Testis (tissue), 3 donors: ENCODE results near the gene PTPRT. TPM values are rescaled to one million over a fixed set of nuclear protein-coding genes. Genes with fewer than 3 reads are reported as not detected.

ENCODE experiments used
- DNase-seq: peaks from one replicate; pipeline ENCODE4 v3.0.0-alpha.2; 2019
- H3K27ac ChIP-seq, 2 donors: fragments of 200-600 bp; sonication (generic); one replicate each; pipeline ENCODE4 v1.5.1; 2019
- H3K27me3 ChIP-seq: fragments of 200-600 bp; sonication (generic); one replicate; pipeline ENCODE4 v1.5.1; 2019
- H3K36me3 ChIP-seq: fragments of 200-600 bp; sonication (generic); one replicate; pipeline ENCODE4 v1.5.1; 2017; ENCODE audit warnings: low read depth; ENCODE audit errors: missing control alignments
- H3K4me1 ChIP-seq: fragments of 200-600 bp; sonication (generic); one replicate; pipeline ENCODE4 v1.5.1; 2019
- H3K4me3 ChIP-seq, 2 donors: fragments of 200-600 bp; sonication (generic); one replicate each; pipeline ENCODE4 v1.5.1; 2017 to 2019
- H3K9me3 ChIP-seq: fragments of 200-600 bp; sonication (generic); one replicate; pipeline ENCODE4 v1.5.1; 2017
- POLR2A ChIP-seq: fragments of 450-650 bp; IDR thresholded peaks from one replicate; pipeline ENCODE4 v1.6.1; 2017; ENCODE audit warnings: antibody characterized with exemption, mild to moderate bottlenecking, moderate library complexity
- WGBS, 2 donors: methylation state at CpG; one replicate each; pipeline ENCODE4 v1.1.5; 2018; 5-methylcytosine and 5-hydroxymethylcytosine counted together
- intact Hi-C: fragments of 100-400 bp; cut with DNase I; formaldehyde crosslinking; loops from one replicate; pipeline ENCODE4 v1.15.1; 2023; ENCODE audit warnings: low total_unique reads
- polyA plus RNA-seq: library from polyadenylated mRNA; stranded (reverse); fragments of 350-450 nt; fragmentation: Illumina TruSeq; extraction: RNeasy Lipid Tissue Mini Kit (QIAGEN cat#74804); gene quantifications from one replicate; pipeline ENCODE4 v1.2.3, GENCODE V29; 2014; ENCODE audit warnings: low read depth, low replicate concordance; ENCODE audit not compliant: insufficient read depth
- total RNA-seq, 2 donors: library from RNA; depleted of rRNA; stranded (reverse); fragments of >200 nt; gene quantifications; one replicate each; pipeline ENCODE4 v1.2.3, GENCODE V29; 2016
- TF ChIP-seq, protein P1 (sequence below), 3 experiments: fragments of 450-650 bp in 2 of 3; fragments of 200-600 bp in 1 of 3; sonication (generic) in 1 of 3; IDR thresholded peaks; one replicate each; pipeline ENCODE4 v1.5.1; 2016 to 2019; ENCODE audit warnings: antibody characterized with exemption in 3 of 3, mild to moderate bottlenecking in 2 of 3, moderate library complexity in 1 of 3

Gene PTPRT
- total and polyA plus RNA-seq, 3 donors from 2014 or later = 2.3 to 2.5 (median 2.3) TPM

DNA sequence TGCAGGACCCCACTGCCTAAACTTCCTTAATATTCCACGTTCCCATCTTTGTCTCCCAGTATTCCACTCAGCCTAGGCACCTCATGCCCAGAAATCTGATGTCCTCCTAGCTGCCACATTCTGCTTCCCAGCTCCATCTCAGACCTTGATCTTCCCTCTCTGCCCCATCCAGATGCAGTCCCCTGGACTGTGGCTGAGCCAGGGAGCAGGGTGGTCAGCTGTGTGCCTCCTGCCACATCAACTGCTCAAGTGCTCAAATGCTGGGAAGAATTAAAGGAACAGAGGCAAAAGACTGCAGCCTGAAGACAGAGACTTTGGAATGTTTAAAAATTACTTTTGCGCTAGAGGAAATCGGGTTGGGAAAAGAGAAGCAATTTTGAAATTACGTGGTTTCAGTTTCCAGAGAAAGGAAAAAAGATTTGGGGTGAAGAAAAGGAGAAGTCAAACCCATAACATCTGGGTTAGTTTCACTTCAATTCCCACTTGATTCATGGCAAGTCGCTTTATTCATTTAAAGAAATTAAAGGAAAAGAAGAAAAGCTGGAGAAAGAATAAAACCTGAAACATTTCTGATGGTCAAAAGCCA, 704.8 kb downstream of the PTPRT start:
- intact Hi-C loops = no loop called here
- WGBS, 2 donors = 55 to 56% methylated on average over 5 of the region's 5 CpGs
- H3K27ac ChIP-seq = no peak overlapping the region
- no peak for DNase-seq
- H3K4me1 ChIP-seq = peaks cover 3% of the 10 kb centered on the region
- H3K27me3 ChIP-seq = no peaks in the 10 kb centered on the region
- no peak overlapping the region for H3K4me3 ChIP-seq
- no peaks in the 10 kb centered on the region for H3K36me3 ChIP-seq
- no peak for TF ChIP-seq POLR2A
- no peaks in the 10 kb centered on the region for H3K9me3 ChIP-seq

DNA sequence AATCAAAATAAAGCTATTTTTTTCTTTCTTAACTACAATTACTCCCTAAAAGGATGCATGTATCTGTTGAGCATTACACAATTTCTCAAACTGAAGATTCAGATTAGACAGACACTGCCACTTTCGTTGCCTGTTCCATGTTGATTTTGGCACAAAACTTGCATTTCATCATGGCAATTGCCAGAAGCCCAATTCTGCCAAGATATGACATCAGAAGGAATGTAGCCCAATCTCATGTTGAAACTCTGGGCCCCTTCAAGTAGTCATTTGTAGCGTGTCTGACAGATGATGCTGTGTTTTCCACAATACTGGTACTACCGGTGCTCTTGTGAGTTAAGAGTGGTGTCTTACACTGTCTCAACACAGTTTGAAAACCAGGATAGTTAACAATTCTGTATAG, 705.4 kb downstream of the PTPRT start:
- WGBS, 2 donors = 62 to 75% methylated on average over 3 of the region's 3 CpGs
- H3K9me3 ChIP-seq = no peaks in the 10 kb centered on the region
- DNase-seq = no peak
- H3K36me3 ChIP-seq = no peaks in the 10 kb centered on the region
- no peak overlapping the region for H3K4me3 ChIP-seq
- peaks cover 3% of the 10 kb centered on the region for H3K4me1 ChIP-seq
- H3K27ac ChIP-seq = no peak overlapping the region
- TF ChIP-seq, protein P1, sequence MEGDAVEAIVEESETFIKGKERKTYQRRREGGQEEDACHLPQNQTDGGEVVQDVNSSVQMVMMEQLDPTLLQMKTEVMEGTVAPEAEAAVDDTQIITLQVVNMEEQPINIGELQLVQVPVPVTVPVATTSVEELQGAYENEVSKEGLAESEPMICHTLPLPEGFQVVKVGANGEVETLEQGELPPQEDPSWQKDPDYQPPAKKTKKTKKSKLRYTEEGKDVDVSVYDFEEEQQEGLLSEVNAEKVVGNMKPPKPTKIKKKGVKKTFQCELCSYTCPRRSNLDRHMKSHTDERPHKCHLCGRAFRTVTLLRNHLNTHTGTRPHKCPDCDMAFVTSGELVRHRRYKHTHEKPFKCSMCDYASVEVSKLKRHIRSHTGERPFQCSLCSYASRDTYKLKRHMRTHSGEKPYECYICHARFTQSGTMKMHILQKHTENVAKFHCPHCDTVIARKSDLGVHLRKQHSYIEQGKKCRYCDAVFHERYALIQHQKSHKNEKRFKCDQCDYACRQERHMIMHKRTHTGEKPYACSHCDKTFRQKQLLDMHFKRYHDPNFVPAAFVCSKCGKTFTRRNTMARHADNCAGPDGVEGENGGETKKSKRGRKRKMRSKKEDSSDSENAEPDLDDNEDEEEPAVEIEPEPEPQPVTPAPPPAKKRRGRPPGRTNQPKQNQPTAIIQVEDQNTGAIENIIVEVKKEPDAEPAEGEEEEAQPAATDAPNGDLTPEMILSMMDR (IDR thresholded peaks at IDR 0.05) = no peak
- no peak for TF ChIP-seq POLR2A
- intact Hi-C loops = no loop called here
- no peaks in the 10 kb centered on the region for H3K27me3 ChIP-seq

DNA sequence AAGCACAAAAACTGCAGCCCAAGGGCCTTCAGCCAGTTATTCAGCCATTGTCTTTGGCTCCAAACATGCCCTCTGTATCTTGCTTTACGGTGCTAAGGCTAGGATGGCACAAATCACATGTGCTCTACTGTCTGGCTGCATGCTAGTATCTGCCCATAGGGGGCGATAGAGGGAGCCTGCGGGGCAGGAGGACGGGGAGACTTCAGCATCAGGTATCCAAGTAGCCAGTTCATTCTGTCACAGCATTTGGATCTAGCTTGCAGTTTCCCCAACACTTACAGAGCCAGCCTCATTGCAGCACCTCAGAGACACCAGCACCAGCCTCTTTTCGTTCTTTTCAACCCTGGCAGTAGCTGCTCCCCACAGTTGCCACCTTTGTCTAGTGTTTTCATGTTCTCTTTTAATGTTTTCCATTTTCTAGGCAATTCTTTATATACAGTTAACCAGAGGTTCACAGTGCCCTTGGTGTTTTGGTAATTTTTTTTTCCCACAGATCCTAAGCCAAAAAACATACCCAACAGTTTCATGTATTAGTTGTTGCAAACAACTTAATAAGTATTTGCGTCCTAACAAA, 705.9 kb downstream of the PTPRT start:
- Histone ChIP-seq H3K27me3 (no peaks in the 10 kb centered on the region), H3K27ac (no peak overlapping the region), H3K4me3 (no peak overlapping the region), H3K4me1 (peaks cover 3% of the 10 kb centered on the region), H3K36me3 (no peaks in the 10 kb centered on the region), H3K9me3 (no peaks in the 10 kb centered on the region)
- 35 to 52% methylated on average over 6 of the region's 6 CpGs for WGBS, 2 donors
- peak; percentile 71 for DNase-seq
- intact Hi-C loops = no loop called here
- TF ChIP-seq, protein P1 (IDR thresholded peaks at IDR 0.05) = peak in 2 of 3 experiments; percentile 28 to 58
- no peak for TF ChIP-seq POLR2A

DNA sequence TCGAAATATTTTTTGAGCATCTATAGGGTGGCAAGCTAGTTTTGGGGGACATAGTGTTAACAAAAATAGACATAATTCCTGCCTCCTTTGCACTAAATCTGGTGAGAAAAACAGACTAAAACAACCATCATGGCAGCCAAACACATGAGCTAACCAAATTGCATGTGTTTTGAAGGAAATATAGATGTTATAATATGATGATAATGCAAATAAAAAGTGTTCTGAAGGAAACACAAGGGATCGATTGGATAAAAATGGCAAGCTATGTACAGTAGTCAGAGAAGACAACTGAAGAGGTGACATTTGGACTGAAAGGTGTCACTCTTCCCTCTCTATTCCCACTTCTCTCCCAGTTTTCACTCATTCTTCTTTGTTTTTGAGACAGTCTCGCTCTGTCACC, 706.9 kb downstream of the PTPRT start:
- WGBS, 2 donors = 91 to 96% methylated on average over 3 of the region's 3 CpGs
- no peaks in the 10 kb centered on the region for H3K27me3 ChIP-seq
- no peaks in the 10 kb centered on the region for H3K9me3 ChIP-seq
- no peak for DNase-seq
- TF ChIP-seq POLR2A = no peak
- TF ChIP-seq, protein P1 (IDR thresholded peaks at IDR 0.05) = no peak
- no peak overlapping the region for H3K4me3 ChIP-seq
- no peak overlapping the region for H3K27ac ChIP-seq
- peaks cover 3% of the 10 kb centered on the region for H3K4me1 ChIP-seq
- intact Hi-C loops = no loop called here
- no peaks in the 10 kb centered on the region for H3K36me3 ChIP-seq

DNA sequence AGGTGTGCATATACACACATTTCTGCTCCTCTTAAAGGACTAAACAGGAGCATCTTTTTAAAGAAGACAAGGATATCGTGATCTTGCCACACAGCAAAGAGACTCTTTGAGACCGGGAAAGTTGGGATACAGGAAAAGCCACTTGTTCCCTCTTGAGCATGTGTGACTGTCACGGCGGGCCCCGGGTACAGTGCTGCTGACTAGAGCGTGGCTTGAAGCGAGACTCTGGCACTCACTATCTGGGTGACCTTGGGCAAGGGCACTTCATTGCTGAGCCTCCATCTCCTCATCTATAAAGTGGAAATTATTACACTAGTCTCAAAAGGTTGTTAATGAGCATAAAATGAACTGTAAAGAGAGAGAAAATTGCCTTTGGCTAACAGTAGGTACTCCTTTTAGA, 713.9 kb downstream of the PTPRT start:
- intact Hi-C loops = no loop called here
- no peak overlapping the region for H3K27ac ChIP-seq
- H3K27me3 ChIP-seq = no peaks in the 10 kb centered on the region
- H3K9me3 ChIP-seq = no peaks in the 10 kb centered on the region
- no peak overlapping the region for H3K4me3 ChIP-seq
- no peaks in the 10 kb centered on the region for H3K4me1 ChIP-seq
- 84 to 86% methylated on average over 7 of the region's 7 CpGs for WGBS, 2 donors
- no peaks in the 10 kb centered on the region for H3K36me3 ChIP-seq
- no peak for DNase-seq
- TF ChIP-seq POLR2A = no peak
- TF ChIP-seq, protein P1 (IDR thresholded peaks at IDR 0.05) = no peak
